NCI-H748 treated with DMSO at 0.1 percent for 48 hours (cell line): Measurements from ENCODE around the gene OPTN.
"Not testable (repeated sequence)": the region's sequence is repeated elsewhere in the genome, so short reads cannot be mapped to it uniquely, and the experiment has no call there.

Source experiments
- DNase-seq: peaks from one replicate; lab custom pipeline; 2025; lab: John Stamatoyannopoulos, UW

OPTN gene

DNA sequence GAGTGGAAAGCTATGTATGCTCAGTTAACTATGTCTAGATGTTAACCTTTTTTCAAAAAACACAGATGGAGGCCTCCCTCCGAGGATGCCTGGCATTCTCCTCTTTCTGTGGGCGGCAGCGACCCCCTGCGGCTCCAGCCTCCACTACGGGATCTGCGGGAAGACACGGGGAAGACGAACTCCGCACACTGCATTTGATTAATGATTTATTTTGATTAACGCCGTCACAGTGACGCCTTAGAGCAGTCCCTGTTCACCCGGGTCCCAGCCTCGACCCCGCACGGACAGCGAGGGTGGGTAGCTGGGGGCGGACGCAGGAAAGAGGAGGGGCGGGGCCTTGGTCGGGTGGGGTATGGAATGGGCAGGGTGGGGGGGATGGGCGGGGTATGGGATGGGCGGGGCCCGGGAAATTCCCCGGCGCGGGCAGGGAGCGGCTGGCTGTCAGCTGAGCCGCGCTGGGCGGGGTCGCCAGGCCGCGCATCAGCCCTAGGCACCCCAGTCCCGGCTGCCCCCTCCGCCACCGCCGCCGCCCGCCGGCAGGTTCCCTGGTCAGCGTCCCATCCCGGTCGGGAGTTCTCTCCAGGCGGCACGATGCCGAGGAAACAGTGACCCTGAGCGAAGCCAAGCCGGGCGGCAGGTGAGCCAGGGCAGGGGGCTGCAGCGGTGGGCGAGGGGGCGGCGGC is at the start of gene OPTN:
Gene OPTN, plus strand, starts transcription at position 498 of the 683 bp plus-strand sequence. CDS start 8,960 bp downstream, outside the sequence.
- peak; percentile 51 for DNase-seq

DNA sequence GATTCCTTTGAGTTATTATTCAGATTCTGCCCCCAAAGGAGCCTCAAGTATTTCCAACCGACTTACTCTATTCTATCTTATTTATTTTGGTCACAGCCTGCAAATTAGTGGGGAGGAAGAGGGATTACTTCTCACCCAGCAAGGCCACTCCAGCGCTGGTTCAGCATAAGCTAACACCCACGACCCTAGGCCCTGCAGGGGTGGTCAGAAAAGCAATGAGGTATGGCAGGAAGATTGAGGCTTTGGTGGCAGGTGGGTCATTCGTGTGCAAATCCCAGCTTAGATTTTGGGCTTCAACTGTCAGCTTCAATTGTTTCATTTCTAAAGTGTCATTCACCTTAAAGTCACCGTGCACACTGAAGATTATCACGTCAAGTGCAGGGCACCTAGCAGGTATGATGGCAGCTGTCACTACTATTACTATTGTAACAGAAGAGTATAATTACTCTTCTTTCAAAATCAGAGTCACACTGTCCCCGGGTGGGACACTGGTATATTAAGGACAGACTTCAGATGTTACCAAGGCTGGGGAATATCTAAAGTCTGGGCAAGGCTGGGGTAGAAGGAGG is 48.8 kb upstream of the OPTN start:
- no peak for DNase-seq

DNA sequence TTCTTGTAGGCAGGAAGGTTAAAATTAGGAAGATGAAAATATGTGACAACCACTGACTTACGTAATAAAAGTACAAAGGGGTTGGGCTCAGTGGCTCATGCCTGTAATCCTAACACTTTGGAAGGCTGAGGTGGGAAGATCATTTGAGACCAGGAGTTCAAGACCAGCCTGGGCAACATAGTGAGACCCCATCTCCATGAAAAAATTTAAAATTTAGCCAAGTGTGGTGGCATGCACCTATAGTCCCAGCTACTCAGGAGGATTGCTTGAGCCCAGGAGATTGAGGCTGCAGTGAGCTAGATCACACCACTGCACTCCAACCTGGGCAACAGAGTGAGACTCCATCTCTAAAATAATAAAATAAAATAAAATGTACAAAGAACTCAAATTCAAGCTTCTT is 46.8 kb upstream of the OPTN start:
- not testable (repeated sequence) for DNase-seq

DNA sequence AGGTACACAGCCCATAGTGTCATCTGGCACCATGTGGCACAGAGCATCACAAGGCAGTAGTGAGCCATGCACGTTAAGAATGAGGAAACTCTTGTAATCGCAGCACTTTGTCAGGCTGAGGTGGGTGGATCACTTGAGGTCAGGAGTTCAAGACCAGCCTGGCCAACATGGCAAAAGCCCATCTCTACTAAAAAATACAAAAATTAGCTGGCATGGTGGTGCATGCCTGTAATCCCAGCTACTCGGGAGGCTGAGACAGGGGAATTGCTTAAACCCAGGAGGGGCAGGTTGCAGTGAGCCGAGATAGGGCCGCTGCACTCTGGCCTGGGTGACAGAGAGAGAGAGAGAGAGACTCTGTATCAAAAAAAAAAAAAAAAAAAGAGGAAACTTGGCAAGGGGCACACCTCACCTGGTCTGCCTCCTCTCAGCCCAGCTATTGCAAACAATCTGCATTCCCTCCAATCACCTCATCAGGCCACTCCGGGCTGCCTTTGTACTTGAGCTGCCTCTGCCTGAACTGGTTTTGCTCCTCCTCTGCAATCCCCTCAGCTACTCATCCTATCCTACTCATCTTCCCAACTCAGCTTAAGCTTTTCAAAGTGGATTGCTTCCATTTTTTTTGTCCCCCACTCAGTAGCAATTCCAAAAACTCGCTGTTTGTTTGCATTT is 46.0 kb upstream of the OPTN start:
- no peak for DNase-seq

DNA sequence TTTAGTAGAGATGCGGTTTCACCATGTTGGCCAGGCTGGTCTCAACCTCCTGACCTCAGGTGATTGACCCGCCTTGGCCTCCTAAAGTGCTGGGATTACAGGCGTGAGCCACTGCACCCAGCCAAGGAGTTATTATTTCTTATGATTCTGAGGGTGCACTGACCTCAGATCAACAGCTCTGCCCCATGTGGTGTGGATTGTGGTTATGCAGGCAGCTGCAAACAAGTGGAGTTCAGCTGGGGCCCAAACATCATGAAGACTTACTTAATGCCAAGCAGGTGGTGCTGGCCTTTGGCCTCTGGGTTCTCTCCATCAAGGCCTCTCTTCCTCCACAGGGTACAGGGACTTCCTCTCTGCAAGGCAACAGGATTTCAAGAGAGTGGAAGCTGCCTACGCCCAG is 45.1 kb upstream of the OPTN start:
- DNase-seq: no peak

DNA sequence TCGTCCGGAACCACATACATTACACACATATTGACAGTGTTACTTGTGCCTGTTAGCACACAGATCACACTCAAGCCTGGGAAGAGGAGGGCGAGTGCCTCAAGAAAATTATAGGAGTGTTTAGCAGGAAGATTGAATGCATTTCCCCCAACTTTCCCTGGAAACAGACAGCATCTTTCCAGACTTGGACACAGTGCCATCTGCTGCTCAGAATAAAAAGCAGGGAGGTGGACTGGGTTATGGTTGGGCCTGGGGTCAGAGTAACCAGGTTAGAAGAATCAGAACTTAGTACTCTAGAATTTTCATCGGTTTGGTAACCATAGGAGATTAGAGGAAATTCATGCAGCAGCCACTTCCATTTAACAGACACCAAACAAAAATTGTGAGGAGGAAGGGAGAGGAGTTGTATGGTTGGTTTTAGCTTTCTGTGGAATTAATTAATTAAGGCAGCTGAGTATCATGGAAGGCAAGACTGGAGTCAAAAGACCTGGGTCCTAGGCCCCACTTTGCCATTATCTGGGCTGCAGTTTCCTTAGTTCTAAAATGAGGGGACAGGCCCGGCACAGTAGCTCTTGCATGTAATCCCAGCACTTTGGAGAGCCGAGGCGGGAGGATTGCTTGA is 43.4 kb upstream of the OPTN start:
- DNase-seq: peak; percentile 2

DNA sequence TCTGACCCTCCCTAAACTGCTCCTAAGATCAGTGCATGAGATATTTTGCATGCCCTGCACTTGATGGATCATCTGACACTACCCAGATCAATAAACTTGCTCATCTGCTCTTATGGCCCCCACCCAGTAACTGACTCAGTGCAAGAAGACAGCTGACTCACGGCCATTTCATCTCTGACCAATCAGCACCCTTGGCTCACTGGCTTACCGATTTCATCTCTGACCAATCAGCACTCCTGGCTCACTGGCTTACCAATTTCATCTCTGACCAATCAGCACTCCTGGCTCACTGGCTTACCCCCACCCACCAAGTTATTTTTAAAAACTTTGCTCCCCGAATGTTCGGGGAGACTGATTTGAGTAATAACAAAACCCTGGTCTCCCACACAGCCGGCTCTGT is 37.2 kb upstream of the OPTN start:
- DNase-seq: no peak

DNA sequence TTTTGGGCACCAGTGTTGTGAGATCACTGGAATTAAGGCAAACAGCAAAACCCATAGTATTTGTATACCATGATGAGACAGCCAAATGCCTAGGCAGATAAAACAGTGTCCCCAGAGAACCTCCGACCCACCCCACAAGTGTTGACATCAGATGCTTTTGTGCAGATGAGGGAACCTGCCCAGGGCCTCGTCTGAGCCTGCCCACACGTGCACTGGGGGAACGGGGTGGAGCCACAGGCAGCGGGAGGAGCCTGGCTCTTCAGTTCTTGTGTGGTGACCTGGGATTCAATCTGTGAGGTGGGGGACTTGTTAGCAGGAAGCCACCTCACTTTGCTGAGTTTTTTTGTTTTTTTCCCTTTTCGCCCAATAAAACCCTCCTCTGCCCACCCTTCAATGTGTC is 33.4 kb upstream of the OPTN start:
- no peak for DNase-seq

DNA sequence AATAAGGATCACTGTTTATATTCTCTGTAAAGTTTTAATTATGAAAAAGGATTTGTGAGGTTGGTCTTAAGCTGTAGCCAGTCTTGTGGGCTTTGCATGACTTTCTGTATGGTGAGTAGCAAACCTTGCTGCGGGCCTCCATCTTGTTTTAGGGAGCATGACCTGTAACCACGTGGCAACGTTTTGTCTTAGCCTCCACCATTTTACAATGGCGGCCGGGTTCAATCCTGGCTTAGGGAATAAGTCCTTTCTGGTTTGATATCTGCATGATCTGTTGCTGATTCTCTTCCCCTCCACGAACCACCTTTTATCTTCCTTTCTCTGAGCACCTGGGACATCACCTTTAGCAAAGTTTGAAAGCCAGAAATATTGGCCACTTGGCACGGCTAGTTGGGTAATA is 32.5 kb upstream of the OPTN start:
- no peak for DNase-seq

DNA sequence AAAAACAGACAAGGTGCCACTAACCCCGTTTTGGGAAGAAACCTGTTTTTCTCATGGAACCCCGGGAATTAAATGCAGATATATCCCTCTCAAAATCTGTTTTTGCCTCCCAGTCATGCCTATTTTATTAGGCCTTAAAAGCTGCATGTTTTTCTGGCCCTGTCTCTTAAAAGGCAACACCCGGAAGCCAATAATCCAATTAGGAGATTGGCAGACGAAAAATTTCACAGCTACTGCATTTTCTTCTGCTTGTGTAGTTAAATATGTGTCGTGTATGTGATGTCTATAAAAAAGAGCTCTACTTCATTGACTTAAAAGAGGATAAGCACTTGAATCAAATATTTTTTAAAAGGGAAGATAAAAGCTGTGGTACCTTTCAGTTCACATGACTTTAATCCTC is 31.9 kb upstream of the OPTN start:
- no peak for DNase-seq

DNA sequence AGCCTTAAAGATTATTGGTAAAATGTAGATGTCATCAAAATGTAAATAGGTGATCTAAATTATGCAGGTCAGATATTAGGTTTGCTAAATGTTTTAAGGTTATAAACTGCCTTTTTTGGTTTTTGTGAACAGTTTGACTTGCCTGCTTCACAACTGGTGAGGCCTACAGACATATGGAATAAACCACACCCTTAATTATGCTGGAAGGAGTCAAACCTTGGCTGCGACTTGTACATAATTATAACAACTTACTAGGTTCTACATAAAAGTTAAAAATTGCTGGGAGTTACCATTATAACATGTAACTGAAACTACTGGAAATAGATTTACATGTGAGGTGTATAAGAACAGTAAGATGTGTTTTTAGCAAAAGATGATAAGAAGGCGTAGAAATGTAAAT is 31.5 kb upstream of the OPTN start:
- DNase-seq: no peak

DNA sequence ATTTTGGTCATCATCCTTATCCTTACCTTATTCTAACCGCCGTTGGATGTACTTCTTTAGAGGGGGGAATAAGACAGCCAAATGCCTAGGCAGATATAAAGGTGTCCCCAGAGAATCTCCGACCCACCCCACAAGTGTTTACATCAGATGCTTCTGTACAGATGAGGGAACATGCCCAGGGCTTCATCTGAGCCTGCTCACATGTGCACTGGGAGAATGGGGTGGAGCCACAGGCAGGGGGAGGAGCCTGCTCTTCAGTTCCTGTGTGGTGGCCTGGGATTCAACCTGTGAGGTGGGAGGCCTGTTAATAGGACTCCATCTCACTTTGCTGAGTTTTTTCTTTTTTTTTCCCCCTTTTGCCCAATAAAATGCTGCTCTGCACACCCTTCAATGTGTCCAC is 27.6 kb upstream of the OPTN start:
- DNase-seq: no peak

DNA sequence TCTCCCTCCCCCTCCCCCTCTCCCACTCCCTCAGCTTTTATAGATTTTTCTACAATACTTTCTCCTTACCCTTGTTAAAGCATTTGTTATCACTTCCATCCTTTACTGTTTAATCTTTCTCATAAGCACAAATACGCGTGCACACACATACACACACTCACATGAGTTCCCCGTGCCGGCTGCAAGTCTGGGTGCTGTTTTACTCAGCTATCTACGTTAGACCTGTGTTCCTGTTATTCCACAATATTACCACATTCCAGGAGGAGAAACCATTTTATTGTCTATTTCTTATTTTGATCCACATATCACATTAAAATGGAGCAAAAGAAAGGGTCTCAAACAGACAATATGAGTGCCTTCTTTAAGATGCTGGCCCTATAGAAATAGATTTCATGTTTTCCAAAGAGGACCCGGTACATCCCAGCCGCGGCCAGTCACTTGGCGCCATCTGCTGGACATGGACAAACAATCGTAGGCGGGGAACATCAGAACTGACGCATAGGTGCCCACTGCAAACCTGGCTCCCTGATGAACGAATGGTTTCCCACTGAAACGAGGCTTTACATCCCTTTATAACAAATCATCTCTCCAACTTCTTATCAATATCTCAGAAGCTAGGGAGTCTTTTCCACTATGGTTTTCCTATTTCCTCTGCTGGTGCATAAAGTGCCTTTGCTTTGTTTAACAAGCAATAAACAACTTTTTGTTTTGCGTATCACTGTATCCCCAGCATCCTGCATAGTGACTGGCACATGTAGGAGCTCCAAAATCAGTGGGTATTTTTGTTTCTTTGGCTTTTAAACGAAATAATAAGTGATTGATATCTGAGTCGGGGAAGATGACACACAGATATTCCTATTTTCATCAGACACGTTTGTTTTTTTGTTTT is 25.2 kb upstream of the OPTN start:
- DNase-seq: peak; percentile 33

DNA sequence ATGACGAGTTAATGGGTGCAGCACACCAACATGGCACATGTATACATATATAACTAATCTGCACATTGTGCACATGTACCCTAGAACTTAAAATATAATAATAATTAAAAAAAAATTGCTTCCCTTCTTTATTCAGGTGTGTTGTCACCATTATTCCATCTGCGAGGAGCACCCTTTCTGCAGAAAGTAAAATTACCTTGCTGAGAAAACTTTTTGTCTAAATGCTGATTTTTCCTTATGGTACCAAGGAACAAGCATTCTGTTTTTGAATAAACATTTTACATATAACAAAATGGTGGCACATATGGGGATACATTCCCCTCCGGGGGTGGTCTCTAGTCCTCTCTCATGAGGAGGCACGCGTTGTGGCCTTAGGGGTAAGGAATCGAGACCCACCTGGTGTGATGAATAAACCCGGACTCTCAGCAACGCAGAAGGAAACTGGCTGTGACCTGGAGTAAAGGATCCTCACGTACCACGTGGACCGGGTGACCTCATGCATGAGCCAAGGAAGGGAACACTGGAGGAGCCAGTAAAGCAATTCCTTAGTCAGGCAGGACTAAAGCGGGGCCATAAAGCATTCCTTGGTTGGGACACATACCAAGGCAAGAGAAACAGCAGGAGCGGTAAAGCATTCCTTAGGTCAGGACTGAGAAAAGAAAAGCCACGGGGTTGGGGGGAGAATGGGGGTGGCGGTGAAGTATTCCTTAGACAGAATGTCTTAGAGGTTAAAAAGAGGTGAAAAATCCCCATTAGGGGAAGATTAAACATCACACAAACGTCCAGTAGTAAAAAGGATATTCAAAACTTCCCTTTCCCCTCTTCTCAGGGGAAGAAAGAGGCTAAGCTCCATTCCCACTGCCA is 20.8 kb upstream of the OPTN start:
- DNase-seq: no peak

DNA sequence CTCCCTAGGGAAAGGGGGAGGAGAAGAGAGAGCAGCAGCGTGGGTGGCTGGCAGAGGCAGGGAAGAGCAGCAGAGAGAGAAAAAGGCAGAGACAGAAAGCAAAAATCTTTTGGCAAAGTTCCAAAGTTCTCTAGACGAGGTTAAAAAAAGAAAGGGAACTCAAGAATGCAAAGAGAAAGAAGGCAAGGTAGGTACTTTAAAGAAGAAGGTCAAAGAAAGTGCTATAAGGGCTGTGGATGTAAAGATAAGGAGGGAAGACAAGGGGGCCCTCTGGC is 20.2 kb upstream of the OPTN start:
- DNase-seq: no peak

DNA sequence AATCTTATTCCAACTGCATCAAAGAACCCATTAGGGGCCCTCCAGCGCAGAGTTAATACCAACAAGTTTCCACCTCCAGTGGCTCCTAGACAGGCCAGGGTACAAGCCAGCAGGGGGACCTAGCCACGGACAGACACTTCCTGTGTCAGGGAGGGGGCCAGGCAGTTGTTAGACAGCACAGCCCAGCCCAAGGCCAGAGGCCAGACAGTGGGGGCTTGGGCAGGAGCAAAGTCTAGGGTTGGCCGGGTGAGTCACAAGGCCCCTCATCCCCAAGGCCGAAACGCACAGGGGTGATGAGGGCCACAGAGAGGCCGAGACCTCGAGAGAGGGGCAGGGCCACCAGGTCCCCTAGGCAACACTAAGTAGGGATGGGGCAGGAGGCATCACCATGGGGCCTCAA is 19.3 kb upstream of the OPTN start:
- no peak for DNase-seq

DNA sequence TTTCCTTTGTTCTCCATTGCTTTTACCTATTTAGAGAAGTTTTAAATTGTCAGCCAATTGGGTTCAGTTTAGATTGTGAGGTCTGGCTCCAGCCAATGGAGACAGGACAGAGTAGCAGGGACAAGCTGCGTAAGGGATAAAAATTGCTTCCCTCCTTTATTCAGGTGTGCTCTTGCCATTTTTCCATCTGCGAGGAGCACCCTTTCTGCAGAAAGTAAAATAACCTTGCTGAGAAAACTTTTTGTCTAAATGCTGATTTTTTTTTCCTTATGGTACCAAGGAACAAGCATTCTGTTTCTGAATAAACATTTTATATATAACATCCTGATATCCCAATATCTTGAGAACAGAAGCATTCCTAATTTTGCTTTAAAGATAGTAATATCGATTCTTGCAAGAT is 16.3 kb upstream of the OPTN start:
- DNase-seq: not testable (repeated sequence)

DNA sequence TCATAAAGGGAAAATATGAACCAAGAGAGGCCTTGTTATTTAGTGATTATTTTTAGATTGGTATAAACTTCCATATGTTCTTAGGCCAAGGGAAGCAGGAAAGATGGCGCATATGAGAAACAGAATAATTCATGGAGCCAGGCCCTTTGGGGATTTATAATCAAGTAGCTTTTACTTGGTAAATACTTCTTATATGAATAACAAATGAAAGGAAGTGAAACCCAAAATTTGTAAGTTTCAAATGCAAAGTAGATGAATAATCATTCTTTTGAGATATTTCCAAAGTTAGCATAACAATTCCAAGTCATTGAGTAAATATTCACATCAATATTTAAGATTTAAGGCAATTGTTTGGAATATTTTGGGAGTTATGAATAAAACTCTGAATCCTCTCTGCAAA is 13.9 kb upstream of the OPTN start:
- no peak for DNase-seq

DNA sequence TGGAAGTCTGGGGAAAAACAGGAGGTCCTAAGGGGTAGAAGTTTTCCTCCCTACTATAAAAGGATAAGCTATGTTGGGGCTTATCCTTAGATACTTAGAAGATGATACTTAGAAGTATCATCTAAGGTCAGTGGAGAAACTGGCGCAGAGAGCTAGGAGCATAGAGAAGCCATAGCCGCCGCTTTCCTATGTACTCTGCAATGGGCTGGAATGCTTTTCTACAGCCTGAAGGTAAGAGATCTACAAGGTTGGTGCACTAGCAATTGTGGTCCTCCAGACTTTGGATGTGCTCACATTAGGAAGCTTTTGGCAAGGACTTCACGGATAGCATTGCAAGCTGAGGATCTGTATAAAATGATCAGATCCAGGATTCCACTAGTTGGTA is 12.4 kb upstream of the OPTN start:
- DNase-seq: no peak

DNA sequence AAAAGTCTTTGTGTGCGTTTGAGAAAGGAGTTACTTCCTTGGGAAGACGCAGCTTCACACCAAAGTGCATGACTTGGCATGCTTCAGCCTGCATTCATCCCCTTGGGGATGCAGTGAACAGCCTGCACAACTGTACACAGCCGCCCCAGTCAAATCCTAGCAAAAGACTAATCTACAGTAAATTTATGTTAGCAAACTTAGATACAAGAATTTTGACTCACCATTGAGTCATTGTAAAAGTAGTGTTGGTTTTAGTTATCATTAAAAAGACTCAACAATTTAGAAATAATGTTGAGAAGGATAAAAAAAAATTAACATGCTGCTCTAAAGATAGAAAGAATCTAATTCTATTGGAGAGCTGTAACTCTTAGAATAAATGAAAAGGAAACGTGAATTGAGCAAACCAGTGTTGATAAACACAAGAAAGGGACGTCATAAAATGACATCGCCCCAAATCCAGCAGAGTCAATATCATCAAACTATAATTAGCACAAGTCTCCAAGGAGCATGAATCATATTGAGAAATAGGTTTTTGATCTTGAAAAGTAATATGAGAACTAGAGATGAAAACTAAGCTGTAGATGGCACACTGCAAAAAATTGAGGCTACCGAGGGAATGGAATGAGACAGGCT is 11.9 kb upstream of the OPTN start:
- no peak for DNase-seq

DNA sequence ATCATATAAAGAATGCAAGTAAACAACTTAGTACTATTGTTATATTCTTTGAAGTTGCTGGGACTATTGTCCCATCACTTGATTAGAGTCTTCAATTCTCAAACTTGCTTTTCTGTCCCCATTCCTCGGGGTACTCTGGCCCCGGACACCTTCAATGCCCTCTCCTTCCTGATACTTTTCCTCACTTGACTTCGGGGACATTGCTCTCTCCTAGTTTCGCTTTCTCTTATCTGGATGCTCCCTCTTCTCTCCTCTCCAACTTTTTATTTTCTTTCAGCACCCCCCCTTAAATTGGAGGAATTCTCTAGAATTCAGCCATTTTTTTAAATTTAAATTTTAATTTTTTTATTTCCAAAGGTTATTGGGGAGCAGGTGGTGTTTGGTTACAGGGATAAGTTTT is 10.6 kb upstream of the OPTN start:
- no peak for DNase-seq
